ENCODE measurements around the gene HES2.

GRCh38 chr1:6462412-6463119, 42.8 kb upstream of the HES2 start:
- TF ChIP-seq POLR2AphosphoS5 (IDR thresholded peaks at IDR 0.05; ENCODE audit: borderline replicate concordance, low read depth, low read length) (no peak), EZH2 (IDR thresholded peaks at IDR 0.05) (no peak), FOXP2 (optimal IDR thresholded peaks at IDR 0.05; ENCODE audit: control extremely low read depth, extremely low read length, insufficient read depth) (no peak)

Data from SK-N-MC (cell line).